Uterus (tissue), 4 donors: Measurements from ENCODE around the gene SLC35F3. TPM values are rescaled to one million over a fixed set of nuclear protein-coding genes. Genes with fewer than 3 reads are reported as not detected.

ENCODE experiments used
- DNase-seq, 2 donors: peaks; one replicate each; pipeline ENCODE4 v3.0.0-alpha.2; 2019 to 2020
- H3K27ac ChIP-seq, 2 donors: fragments of 200-600 bp; sonication (generic); 1 replicate in 1 of 2; 2 replicates in 1 of 2; pipeline ENCODE4 v1.5.1; 2016 to 2018
- H3K27me3 ChIP-seq, 2 donors: fragments of 200-600 bp; sonication (generic); one replicate each; pipeline ENCODE4 v1.5.1; 2018 to 2019; ENCODE audit warnings: control low read depth in 1 of 2
- H3K36me3 ChIP-seq, 2 donors: fragments of 200-600 bp; sonication (generic); one replicate each; pipeline ENCODE4 v1.5.1; 2019; ENCODE audit warnings: control low read depth in 1 of 2
- H3K4me1 ChIP-seq, 2 donors: fragments of 200-600 bp; sonication (generic); one replicate each; pipeline ENCODE4 v1.5.1; 2018 to 2019; ENCODE audit warnings: control low read depth in 1 of 2
- H3K4me3 ChIP-seq, 2 donors: fragments of 200-600 bp; sonication (generic); 1 replicate in 1 of 2; 2 replicates in 1 of 2; pipeline ENCODE4 v1.5.1; 2018 to 2019; ENCODE audit warnings: mild to moderate bottlenecking in 1 of 2
- H3K9me3 ChIP-seq, 2 donors: fragments of 200-600 bp; sonication (generic); one replicate each; pipeline ENCODE4 v1.5.1; 2019; ENCODE audit warnings: control low read depth in 1 of 2
- CTCF ChIP-seq, 4 experiments: fragments of 200-600 bp in 2 of 4; fragments of 450-650 bp in 2 of 4; sonication (generic) in 2 of 4; IDR thresholded peaks; one replicate each; pipeline ENCODE4 v1.5.1; 2016 to 2019; ENCODE audit warnings: antibody characterized with exemption in 4 of 4, mild to moderate bottlenecking in 2 of 4, moderate library complexity in 1 of 4
- POLR2A ChIP-seq, 2 donors: fragments of 450-650 bp; IDR thresholded peaks; one replicate each; pipeline ENCODE4 v1.6.1; 2016; ENCODE audit warnings: antibody characterized with exemption in 2 of 2, mild to moderate bottlenecking in 1 of 2, moderate library complexity in 1 of 2
- intact Hi-C: fragments of 100-400 bp; cut with DNase I; formaldehyde crosslinking; loops from one replicate; pipeline ENCODE4 v1.15.1; 2023; ENCODE audit warnings: low total_unique reads
- total RNA-seq, 4 donors: library from RNA; depleted of rRNA in 3 of 4; stranded (reverse); fragments of >200 nt in 3 of 4; gene quantifications; one replicate each; pipeline versions ENCODE4 v1.1.0 to v1.2.4, GENCODE V29; 2014 to 2023
- donor health status: DM: yes; HTN: yes; CAD: no.

SLC35F3 gene
- total RNA-seq, 4 donors from 2014 or later: 0.24 to 0.62 (median 0.26) TPM; not detected in 1

- no peaks in the 10 kb centered on the region for H3K9me3 ChIP-seq
- H3K4me1 ChIP-seq: no peaks in the 10 kb centered on the region
- H3K36me3 ChIP-seq: no peaks in the 10 kb centered on the region
- no peak overlapping the region for H3K4me3 ChIP-seq
- H3K27me3 ChIP-seq: no peaks in the 10 kb centered on the region
- intact Hi-C loops: no loop called here
- TF ChIP-seq CTCF (IDR thresholded peaks at IDR 0.05): no peak
- TF ChIP-seq POLR2A (IDR thresholded peaks at IDR 0.05): no peak
- DNase-seq: no peak
- H3K27ac ChIP-seq: no peak overlapping the region
Measured at GRCh38 chr1:233928123-233928522, 23.6 kb downstream of the SLC35F3 start.

GRCh38 chr1:233933339-233933738, 28.9 kb downstream of the SLC35F3 start:
- Histone ChIP-seq H3K4me1 (no peaks in the 10 kb centered on the region), H3K27me3 (no peaks in the 10 kb centered on the region), H3K27ac (no peak overlapping the region), H3K36me3 (no peaks in the 10 kb centered on the region), H3K9me3 (no peaks in the 10 kb centered on the region), H3K4me3 (no peak overlapping the region)
- intact Hi-C loops: no loop called here
- no peak for DNase-seq
- TF ChIP-seq POLR2A (IDR thresholded peaks at IDR 0.05) (no peak), CTCF (IDR thresholded peaks at IDR 0.05) (no peak)

GRCh38 chr1:233935297-233935868, 30.9 kb downstream of the SLC35F3 start:
- no peaks in the 10 kb centered on the region for H3K36me3 ChIP-seq
- intact Hi-C loops: no loop called here
- no peak for DNase-seq
- TF ChIP-seq POLR2A (IDR thresholded peaks at IDR 0.05): no peak
- TF ChIP-seq CTCF (IDR thresholded peaks at IDR 0.05): no peak
- no peaks in the 10 kb centered on the region for H3K9me3 ChIP-seq
- no peak overlapping the region for H3K4me3 ChIP-seq
- no peaks in the 10 kb centered on the region for H3K27me3 ChIP-seq
- no peaks in the 10 kb centered on the region for H3K4me1 ChIP-seq
- H3K27ac ChIP-seq: no peak overlapping the region

- TF ChIP-seq CTCF (IDR thresholded peaks at IDR 0.05) (no peak), POLR2A (IDR thresholded peaks at IDR 0.05) (no peak)
- no peak for DNase-seq
- H3K27ac ChIP-seq: no peak overlapping the region
- H3K4me3 ChIP-seq: no peak overlapping the region
- no peaks in the 10 kb centered on the region for H3K27me3 ChIP-seq
- H3K36me3 ChIP-seq: no peaks in the 10 kb centered on the region
- intact Hi-C loops: no loop called here
- H3K9me3 ChIP-seq: no peaks in the 10 kb centered on the region
- no peaks in the 10 kb centered on the region for H3K4me1 ChIP-seq
Measured at GRCh38 chr1:233936422-233936821, 31.9 kb downstream of the SLC35F3 start.

GRCh38 chr1:233936842-233937241, 32.4 kb downstream of the SLC35F3 start:
- H3K27me3 ChIP-seq: no peaks in the 10 kb centered on the region
- no peaks in the 10 kb centered on the region for H3K4me1 ChIP-seq
- H3K36me3 ChIP-seq: no peaks in the 10 kb centered on the region
- DNase-seq: no peak
- H3K27ac ChIP-seq: no peak overlapping the region
- TF ChIP-seq POLR2A (IDR thresholded peaks at IDR 0.05) (no peak), CTCF (IDR thresholded peaks at IDR 0.05) (no peak)
- H3K9me3 ChIP-seq: no peaks in the 10 kb centered on the region
- no peak overlapping the region for H3K4me3 ChIP-seq
- intact Hi-C loops: no loop called here
